DOHH2 (cell line): Measurements from ENCODE around the gene RPA1.

Source experiments
- H3F3A ChIP-seq: fragments of 200-600 bp; sonication (generic), shearing (Covaris generic); 2 replicates; pipeline ENCODE4 v1.6.0; 2016; ENCODE audit warnings: antibody characterized with exemption, mild to moderate bottlenecking; ENCODE audit not compliant: control insufficient read depth, insufficient read depth
- H3K27ac ChIP-seq: fragments of 200-600 bp; sonication (generic); 2 replicates; pipeline ENCODE4 v1.5.1; 2014; ENCODE audit warnings: low read depth, mild to moderate bottlenecking, low read length, moderate library complexity
- H3K27me3 ChIP-seq: fragments of 200-600 bp; sonication (generic); 2 replicates; pipeline ENCODE4 v1.6.1; 2014; ENCODE audit warnings: mild to moderate bottlenecking, low read length, mixed read lengths; ENCODE audit not compliant: control insufficient read depth
- H3K36me3 ChIP-seq: fragments of 200-600 bp; sonication (generic); 2 replicates; pipeline ENCODE4 v1.6.1; 2014; ENCODE audit warnings: mild to moderate bottlenecking, low read length, moderate library complexity, mixed read lengths; ENCODE audit not compliant: control insufficient read depth
- H3K4me1 ChIP-seq: fragments of 200-600 bp; sonication (generic); 2 replicates; pipeline ENCODE4 v1.6.1; 2014; ENCODE audit warnings: mild to moderate bottlenecking, low read length, mixed read lengths; ENCODE audit not compliant: control insufficient read depth
- H3K4me2 ChIP-seq: fragments of 200-600 bp; sonication (generic); 2 replicates; pipeline ENCODE4 v1.6.0; 2014; ENCODE audit warnings: mild to moderate bottlenecking, low read length, moderate library complexity
- H3K4me3 ChIP-seq: fragments of 200-600 bp; sonication (generic); 2 replicates; pipeline ENCODE4 v1.5.1; 2014; ENCODE audit warnings: mild to moderate bottlenecking, low read length, mixed read lengths
- H3K79me2 ChIP-seq: fragments of 200-600 bp; sonication (generic); 2 replicates; pipeline ENCODE4 v1.6.1; 2014; ENCODE audit warnings: mild to moderate bottlenecking, low read length, mixed read lengths; ENCODE audit not compliant: control insufficient read depth
- H3K9me2 ChIP-seq: fragments of 200-600 bp; sonication (generic); replicated peaks from 2 replicates; pipeline ENCODE4 v1.6.1; 2014; ENCODE audit warnings: mild to moderate bottlenecking, low read length, mixed read lengths; ENCODE audit not compliant: control insufficient read depth
- H3K9me3 ChIP-seq: fragments of 200-600 bp; sonication (generic); 2 replicates; pipeline ENCODE4 v1.6.1; 2014; ENCODE audit warnings: antibody characterized with exemption, low read length, mixed read lengths; ENCODE audit not compliant: control insufficient read depth, insufficient read depth
- H4K20me1 ChIP-seq: fragments of 200-600 bp; sonication (generic); 2 replicates; pipeline ENCODE4 v1.6.0; 2014; ENCODE audit warnings: low read depth, mild to moderate bottlenecking, antibody characterized with exemption, low read length, moderate library complexity; ENCODE audit not compliant: control insufficient read depth, insufficient read depth
- CTCF ChIP-seq: fragments of 200-600 bp; sonication (generic); IDR thresholded peaks from one replicate; pipeline ENCODE4 v1.5.1; 2014; ENCODE audit warnings: antibody characterized with exemption, mild to moderate bottlenecking, low read depth, low read length; ENCODE audit not compliant: poor library complexity, severe bottlenecking
- EZH2phosphoT487 ChIP-seq: fragments of 200-600 bp; sonication (generic); IDR thresholded peaks from 2 replicates; pipeline ENCODE4 v1.6.1; 2017; ENCODE audit warnings: borderline replicate concordance, mild to moderate bottlenecking, antibody characterized with exemption, low read length, moderate library complexity, mixed read lengths

RPA1 gene

DNA sequence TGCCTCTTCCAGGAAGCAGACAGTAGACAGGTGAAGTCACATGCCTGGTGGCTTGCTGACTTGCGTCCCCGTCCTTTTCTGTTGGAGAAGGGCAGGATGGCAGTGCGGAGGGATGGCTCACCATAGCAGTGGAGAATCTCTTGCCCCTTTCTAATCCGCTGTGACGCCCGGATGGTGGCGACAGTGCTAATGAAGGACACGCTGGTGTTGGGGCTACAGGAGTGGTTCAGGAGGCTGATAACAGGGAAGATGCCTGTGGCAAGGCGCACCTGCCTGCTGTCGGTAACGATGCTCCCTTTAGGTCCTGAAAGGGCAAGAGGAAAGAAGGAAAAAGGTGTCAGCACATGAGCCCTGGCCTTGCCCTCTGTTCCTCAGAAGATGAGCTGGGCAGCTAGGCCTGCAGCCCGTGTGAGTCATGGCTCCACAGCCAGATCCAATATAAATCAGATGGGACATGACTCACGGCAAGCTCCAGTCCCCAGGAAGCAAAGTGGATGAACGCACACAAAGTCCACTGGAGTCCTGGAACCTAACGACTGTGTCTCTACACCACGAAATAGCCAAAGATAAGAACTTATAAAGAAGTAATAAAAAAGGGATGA, 42.4 kb upstream of the RPA1 start:
- Histone ChIP-seq H3K36me3 (peaks cover 48% of the 10 kb centered on the region), H3K4me3 (no peak overlapping the region), H3K4me1 (peaks cover 22% of the 10 kb centered on the region), H3K4me2 (no peak overlapping the region), H3K9me3 (no peaks in the 10 kb centered on the region), H3K9me2 (no peaks in the 10 kb centered on the region), H3F3A (peaks cover 20% of the 10 kb centered on the region), H3K27ac (no peak overlapping the region), H3K79me2 (peaks cover 36% of the 10 kb centered on the region), H4K20me1 (no peaks in the 10 kb centered on the region), H3K27me3 (no peaks in the 10 kb centered on the region)
- TF ChIP-seq CTCF (no peak), EZH2phosphoT487 (no peak)

GRCh38 chr17:1789936-1790335, 39.9 kb upstream of the RPA1 start:
- Histone ChIP-seq H3K4me1 (no peaks in the 10 kb centered on the region), H3K36me3 (peaks cover 35% of the 10 kb centered on the region), H3K4me2 (no peak overlapping the region), H3K4me3 (no peak overlapping the region), H3K27ac (no peak overlapping the region), H4K20me1 (no peaks in the 10 kb centered on the region), H3K79me2 (peaks cover 58% of the 10 kb centered on the region), H3K9me2 (no peaks in the 10 kb centered on the region), H3F3A (peaks cover 10% of the 10 kb centered on the region; the same call in 1 of the 2 replicates), H3K9me3 (no peaks in the 10 kb centered on the region), H3K27me3 (no peaks in the 10 kb centered on the region)
- no peak for TF ChIP-seq EZH2phosphoT487
- TF ChIP-seq CTCF = no peak

DNA sequence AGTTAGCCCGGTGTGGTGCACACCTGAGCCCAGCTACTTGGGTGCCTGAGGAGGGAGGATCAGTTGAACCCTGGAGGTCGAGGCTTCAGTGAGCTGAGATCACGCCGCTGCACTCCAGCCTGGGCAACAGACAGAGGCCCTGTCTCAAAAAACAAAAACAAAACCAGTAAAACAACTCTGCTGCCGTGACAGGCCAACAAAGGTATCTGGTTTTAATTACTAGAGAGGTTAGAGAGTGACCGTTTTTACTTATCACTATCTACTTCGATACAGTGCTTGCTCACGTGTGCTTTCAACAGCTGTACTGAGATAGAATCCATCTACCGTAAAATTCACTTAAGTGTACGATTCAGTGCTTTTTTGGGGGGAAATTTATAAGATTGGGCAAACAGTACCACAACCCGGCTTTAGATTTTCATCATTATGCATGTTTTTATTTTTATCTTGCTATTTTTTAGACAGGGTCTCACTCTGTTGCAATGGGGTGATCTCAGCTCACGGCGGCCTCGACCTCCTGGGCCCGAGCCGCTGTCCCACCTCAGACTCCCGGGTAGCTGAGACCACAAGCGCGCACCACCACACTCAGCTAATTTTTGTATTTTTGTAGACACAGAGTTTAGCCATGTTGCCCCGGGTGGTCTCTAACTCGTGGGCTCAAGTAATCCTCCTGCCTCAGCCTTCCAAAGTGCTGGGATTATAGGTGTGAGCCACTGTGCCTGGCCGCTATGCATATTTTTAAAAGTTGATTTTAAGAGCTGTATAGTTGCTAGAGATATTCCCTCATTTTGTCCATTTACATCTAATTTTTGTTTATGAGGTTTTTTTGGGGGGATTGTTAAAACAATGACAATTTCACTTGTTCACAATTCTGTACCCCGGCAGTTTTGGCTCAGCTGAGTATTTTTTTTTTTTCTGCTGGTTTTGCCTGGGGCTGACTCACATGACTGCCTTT, 37.0 kb upstream of the RPA1 start:
- Histone ChIP-seq H3F3A (peaks cover 12% of the 10 kb centered on the region; the same call in 1 of the 2 replicates), H3K9me2 (no peaks in the 10 kb centered on the region), H3K4me2 (no peak overlapping the region), H3K79me2 (peaks cover 82% of the 10 kb centered on the region), H3K27ac (no peak overlapping the region), H3K9me3 (no peaks in the 10 kb centered on the region), H4K20me1 (no peaks in the 10 kb centered on the region), H3K27me3 (no peaks in the 10 kb centered on the region), H3K4me3 (no peak overlapping the region), H3K36me3 (peaks cover 27% of the 10 kb centered on the region), H3K4me1 (peaks cover 4% of the 10 kb centered on the region; the same call in 1 of the 2 replicates)
- no peak for TF ChIP-seq EZH2phosphoT487

GRCh38 chr17:1793447-1793806, 36.4 kb upstream of the RPA1 start:
- H3K79me2 ChIP-seq = peaks cover 86% of the 10 kb centered on the region
- H3K27ac ChIP-seq = no peak overlapping the region
- H3K9me2 ChIP-seq = no peaks in the 10 kb centered on the region
- H3K27me3 ChIP-seq = no peaks in the 10 kb centered on the region
- H3F3A ChIP-seq = peaks cover 12% of the 10 kb centered on the region; the same call in 1 of the 2 replicates
- H3K4me3 ChIP-seq = no peak overlapping the region
- no peaks in the 10 kb centered on the region for H4K20me1 ChIP-seq
- peaks cover 4% of the 10 kb centered on the region; the same call in 1 of the 2 replicates for H3K4me1 ChIP-seq
- H3K9me3 ChIP-seq = no peaks in the 10 kb centered on the region
- peaks cover 30% of the 10 kb centered on the region for H3K36me3 ChIP-seq
- TF ChIP-seq CTCF = no peak
- no peak for TF ChIP-seq EZH2phosphoT487
- H3K4me2 ChIP-seq = no peak overlapping the region
